Fibroblast of lung (primary cell): ENCODE results near the gene ROBO1. TPM values are rescaled to one million over a fixed set of nuclear protein-coding genes. Genes with fewer than 3 reads are reported as not detected.

Experiments used
- DNase-seq, 2 donors: peaks; one replicate each; pipeline versions ENCODE4 v3.0.0 to v3.0.0-alpha.2; 2010; ENCODE audit warnings: low read depth in 2 of 2
- H2AFZ ChIP-seq: 2 replicates; pipeline ENCODE4 v1.5.1; 2012; ENCODE audit warnings: low read length, control low read depth, inconsistent platforms
- H3K27ac ChIP-seq: 2 replicates; pipeline ENCODE4 v1.5.1; 2011; ENCODE audit warnings: low read length, control low read depth; ENCODE audit not compliant: insufficient read depth
- H3K27me3 ChIP-seq: 2 replicates; pipeline ENCODE4 v1.5.1; 2011; ENCODE audit warnings: mild to moderate bottlenecking, low read length; ENCODE audit not compliant: control insufficient read depth, insufficient read depth
- H3K36me3 ChIP-seq: 2 replicates; pipeline ENCODE4 v1.5.1; 2011; ENCODE audit warnings: low read length; ENCODE audit not compliant: control insufficient read depth, insufficient read depth
- H3K4me1 ChIP-seq: 2 replicates; pipeline ENCODE4 v1.5.1; 2011; ENCODE audit warnings: low read length; ENCODE audit not compliant: control insufficient read depth, insufficient read depth; ENCODE audit errors: extremely low read depth
- H3K4me2 ChIP-seq: 2 replicates; pipeline ENCODE4 v1.5.1; 2011; ENCODE audit warnings: low read length, control low read depth; ENCODE audit not compliant: insufficient read depth; ENCODE audit errors: extremely low read depth
- H3K4me3 ChIP-seq, 4 experiments: fragments of 200-600 bp in 1 of 4; sonication (generic) in 1 of 4; replicated peaks in 1 of 4; 2 replicates each; pipeline ENCODE4 v1.5.1; 2011 to 2016; ENCODE audit warnings: low read length in 4 of 4, low read depth in 3 of 4, mild to moderate bottlenecking in 3 of 4, control low read depth in 2 of 4, inconsistent platforms in 1 of 4, mixed read lengths in 1 of 4; ENCODE audit not compliant: insufficient read depth in 1 of 4; ENCODE audit errors: control extremely low read depth in 1 of 4
- H3K79me2 ChIP-seq: 2 replicates; pipeline ENCODE4 v1.5.1; 2012; ENCODE audit warnings: mild to moderate bottlenecking, low read length, inconsistent platforms; ENCODE audit not compliant: control insufficient read depth, insufficient read depth
- H3K9ac ChIP-seq: 2 replicates; pipeline ENCODE4 v1.5.1; 2011; ENCODE audit warnings: mild to moderate bottlenecking, low read length, control low read depth; ENCODE audit not compliant: insufficient read depth
- H3K9me3 ChIP-seq: 2 replicates; pipeline ENCODE4 v1.5.1; 2012; ENCODE audit warnings: low read depth, low read length; ENCODE audit not compliant: control insufficient read depth, insufficient read depth
- H4K20me1 ChIP-seq: 2 replicates; pipeline ENCODE4 v1.5.1; 2011; ENCODE audit warnings: low read length; ENCODE audit not compliant: control insufficient read depth, insufficient read depth; ENCODE audit errors: extremely low read depth
- CTCF ChIP-seq, 2 donors: IDR thresholded peaks in 1 of 2; conservative IDR thresholded peaks in 1 of 2; 1 replicate in 1 of 2; 2 replicates in 1 of 2; pipeline ENCODE4 v1.5.1; 2011 to 2012; ENCODE audit warnings: low read length in 2 of 2, control low read depth in 1 of 2, inconsistent platforms in 1 of 2, low read depth in 1 of 2, mild to moderate bottlenecking in 1 of 2
- EZH2 ChIP-seq: IDR thresholded peaks from 2 replicates; pipeline ENCODE4 v1.5.1; 2012; ENCODE audit warnings: low read length, control low read depth, mild to moderate bottlenecking; ENCODE audit errors: missing control alignments
- polyA plus RNA-seq, 2 donors: library from polyadenylated mRNA; depleted of rRNA in 1 of 2; stranded (reverse) in 1 of 2; unstranded in 1 of 2; fragments of >200 nt; gene quantifications; 2 replicates each; pipeline ENCODE4 v1.2.1, GENCODE V29; 2011 to 2012; ENCODE audit warnings: missing spikeins in 1 of 2
- total RNA-seq: library from RNA; depleted of rRNA; stranded (reverse); fragments of >200 nt; gene quantifications from 2 replicates; pipeline ENCODE4 v1.2.1, GENCODE V29; 2014

Gene ROBO1
- total and polyA plus RNA-seq, 2 donors (not counting 1 experiment from before 2014, with no cell fraction given) = 53.8 to 104 TPM

GRCh38 chr3:79351699-79352098 is 416.1 kb downstream of the ROBO1 start:
- no peak overlapping the region for H3K4me3 ChIP-seq

GRCh38 chr3:79344876-79345871 is 422.6 kb downstream of the ROBO1 start:
- Histone ChIP-seq H2AFZ (no peak overlapping the region), H3K27me3 (no peaks in the 10 kb centered on the region), H3K4me1 (no peaks in the 10 kb centered on the region), H3K79me2 (no peaks in the 10 kb centered on the region), H3K9me3 (no peaks in the 10 kb centered on the region), H3K36me3 (no peaks in the 10 kb centered on the region), H3K4me2 (no peak overlapping the region), H4K20me1 (no peaks in the 10 kb centered on the region), H3K4me3 (no peak overlapping the region), H3K9ac (no peak overlapping the region), H3K27ac (no peak overlapping the region)
- TF ChIP-seq EZH2 (no peak), CTCF (conservative IDR thresholded peaks at IDR 0.05 in 1 of 2, IDR thresholded peaks at IDR 0.05 in 1 of 2; ENCODE audit: low read depth in 1 of 2, low read length in 2 of 2) (no peak)
- DNase-seq = no peak

More at GRCh38 chr3:79351699-79352098, 416.1 kb downstream of the ROBO1 start:
- Histone ChIP-seq H4K20me1 (no peaks in the 10 kb centered on the region), H3K4me1 (no peaks in the 10 kb centered on the region), H3K27me3 (no peaks in the 10 kb centered on the region), H3K4me2 (no peak overlapping the region), H3K9me3 (no peaks in the 10 kb centered on the region), H3K36me3 (no peaks in the 10 kb centered on the region), H2AFZ (no peak overlapping the region), H3K79me2 (no peaks in the 10 kb centered on the region), H3K27ac (no peak overlapping the region), H3K9ac (no peak overlapping the region)
- DNase-seq = no peak
- TF ChIP-seq CTCF (conservative IDR thresholded peaks at IDR 0.05 in 1 of 2, IDR thresholded peaks at IDR 0.05 in 1 of 2; ENCODE audit: low read depth in 1 of 2, low read length in 2 of 2) (no peak), EZH2 (no peak)

GRCh38 chr3:79341961-79342360 is 425.8 kb downstream of the ROBO1 start:
- Histone ChIP-seq H3K27ac (no peak overlapping the region), H3K9ac (no peak overlapping the region), H3K4me1 (no peaks in the 10 kb centered on the region), H3K4me3 (no peak overlapping the region), H3K9me3 (no peaks in the 10 kb centered on the region), H3K4me2 (no peak overlapping the region), H2AFZ (no peak overlapping the region), H3K79me2 (no peaks in the 10 kb centered on the region), H3K27me3 (no peaks in the 10 kb centered on the region), H3K36me3 (no peaks in the 10 kb centered on the region), H4K20me1 (no peaks in the 10 kb centered on the region)
- no peak for DNase-seq
- no peak for TF ChIP-seq EZH2
